Epithelial cell of proximal tubule (primary cell): ENCODE measurements around the gene ZNF503. TPM values are rescaled to one million over a fixed set of nuclear protein-coding genes. Genes with fewer than 3 reads are reported as not detected.
"Not testable (repeated sequence)": the region's sequence is repeated elsewhere in the genome, so short reads cannot be mapped to it uniquely, and the experiment has no call there.

ENCODE experiments used
- DNase-seq: peaks from one replicate; pipeline ENCODE4 v3.0.0-alpha.2; 2011; ENCODE audit warnings: low read depth
- H3K4me3 ChIP-seq: 2 replicates; pipeline ENCODE4 v1.5.1; 2011; ENCODE audit warnings: low read depth, mild to moderate bottlenecking, low read length
- CTCF ChIP-seq: conservative IDR thresholded peaks from 2 replicates; pipeline ENCODE4 v1.5.1; 2012; ENCODE audit warnings: low read depth, mild to moderate bottlenecking, low read length
- total RNA-seq: library from RNA; depleted of rRNA; stranded (reverse); fragments of >200 nt; gene quantifications from 2 replicates; pipeline ENCODE4 v1.2.3, GENCODE V29; 2015

ZNF503 gene
- total RNA-seq, 1 donor from 2014 or later, result 9.6 TPM

- no peak for DNase-seq
- H3K4me3 ChIP-seq, result no peak overlapping the region
- TF ChIP-seq CTCF, result no peak
Observed at GRCh38 chr10:75377869-75378268, 23.7 kb downstream of the ZNF503 start.

- H3K4me3 ChIP-seq, result no peak overlapping the region
- DNase-seq, result no peak
- TF ChIP-seq CTCF, result no peak
Observed at GRCh38 chr10:75375838-75376237, 25.7 kb downstream of the ZNF503 start.

- TF ChIP-seq CTCF, result no peak
- no peak for DNase-seq
- no peak overlapping the region for H3K4me3 ChIP-seq
Observed at GRCh38 chr10:75371010-75371409, 30.6 kb downstream of the ZNF503 start.

GRCh38 chr10:75369838-75370237 lies 31.7 kb downstream of the ZNF503 start:
- not testable (repeated sequence) for H3K4me3 ChIP-seq, DNase-seq

GRCh38 chr10:75367901-75368300 lies 33.7 kb downstream of the ZNF503 start:
- no peak for TF ChIP-seq CTCF

GRCh38 chr10:75367021-75367487 lies 34.5 kb downstream of the ZNF503 start:
- DNase-seq, result no peak
- no peak for TF ChIP-seq CTCF
- H3K4me3 ChIP-seq, result no peak overlapping the region

More at GRCh38 chr10:75367901-75368300, 33.7 kb downstream of the ZNF503 start:
- H3K4me3 ChIP-seq, result no peak overlapping the region
- DNase-seq, result no peak

- no peak overlapping the region for H3K4me3 ChIP-seq
- TF ChIP-seq CTCF, result no peak
- no peak for DNase-seq
Observed at GRCh38 chr10:75363431-75363830, 38.1 kb downstream of the ZNF503 start.

- not testable (repeated sequence) for DNase-seq, H3K4me3 ChIP-seq
Observed at GRCh38 chr10:75359876-75360275, 41.7 kb downstream of the ZNF503 start.
